Measurements from ENCODE around the gene STK40.

Gene STK40

GRCh38 chr1:36385410-36386264, at the start of gene STK40:
TSS of gene STK40 (minus strand) at chr1:36385924. CDS start at chr1:36361332, 24,592 bp downstream.
- DNase-seq (ENCODE audit: low read depth in 2 of 3, low spot score in 1 of 3), result peak; percentile 96 to 98 (median 97)

GRCh38 chr1:36433102-36433501, 47.4 kb upstream of the STK40 start:
- DNase-seq (ENCODE audit: low read depth in 2 of 3, low spot score in 1 of 3), result no peak

- no peak for DNase-seq (ENCODE audit: low read depth in 2 of 3, low spot score in 1 of 3)
Observed at GRCh38 chr1:36432616-36433015, 46.9 kb upstream of the STK40 start.

GRCh38 chr1:36425791-36426190, 40.1 kb upstream of the STK40 start:
- no peak for DNase-seq (ENCODE audit: low read depth in 2 of 3, low spot score in 1 of 3)

- DNase-seq (ENCODE audit: low read depth in 2 of 3, low spot score in 1 of 3), result no peak
Observed at GRCh38 chr1:36421649-36422048, 35.9 kb upstream of the STK40 start.

GRCh38 chr1:36420836-36421317, 35.2 kb upstream of the STK40 start:
- peak; percentile 86 to 97 (median 88) for DNase-seq (ENCODE audit: low read depth in 2 of 3, low spot score in 1 of 3)

- no peak for DNase-seq (ENCODE audit: low read depth in 2 of 3, low spot score in 1 of 3)
Observed at GRCh38 chr1:36420409-36420808, 34.7 kb upstream of the STK40 start.

- no peak for DNase-seq (ENCODE audit: low read depth in 2 of 3, low spot score in 1 of 3)
Observed at GRCh38 chr1:36419569-36419968, 33.8 kb upstream of the STK40 start.

GRCh38 chr1:36419140-36419539, 33.4 kb upstream of the STK40 start:
- no peak for DNase-seq (ENCODE audit: low read depth in 2 of 3, low spot score in 1 of 3)

- no peak for DNase-seq (ENCODE audit: low read depth in 2 of 3, low spot score in 1 of 3)
Observed at GRCh38 chr1:36417931-36418330, 32.2 kb upstream of the STK40 start.

- DNase-seq (ENCODE audit: low read depth in 2 of 3, low spot score in 1 of 3), result no peak
Observed at GRCh38 chr1:36415661-36416326, 30.1 kb upstream of the STK40 start.

- no peak for DNase-seq (ENCODE audit: low read depth in 2 of 3, low spot score in 1 of 3)
Observed at GRCh38 chr1:36414384-36414783, 28.7 kb upstream of the STK40 start.

- peak; percentile 38 to 52 (median 39) for DNase-seq (ENCODE audit: low read depth in 2 of 3, low spot score in 1 of 3)
Observed at GRCh38 chr1:36411674-36412648, 26.2 kb upstream of the STK40 start.

GRCh38 chr1:36408479-36408878, 22.8 kb upstream of the STK40 start:
- no peak for DNase-seq (ENCODE audit: low read depth in 2 of 3, low spot score in 1 of 3)

GRCh38 chr1:36406440-36406839, 20.7 kb upstream of the STK40 start:
- no peak for DNase-seq (ENCODE audit: low read depth in 2 of 3, low spot score in 1 of 3)

GRCh38 chr1:36402504-36402890, 16.8 kb upstream of the STK40 start:
- DNase-seq (ENCODE audit: low read depth in 2 of 3, low spot score in 1 of 3), result no peak

GRCh38 chr1:36401602-36402503, 16.1 kb upstream of the STK40 start:
- DNase-seq (ENCODE audit: low read depth in 2 of 3, low spot score in 1 of 3), result no peak

- peak in 1 of 3 donors; percentile 51 for DNase-seq (ENCODE audit: low read depth in 2 of 3, low spot score in 1 of 3)
Observed at GRCh38 chr1:36400825-36401601, 15.3 kb upstream of the STK40 start.

- no peak for DNase-seq (ENCODE audit: low read depth in 2 of 3, low spot score in 1 of 3)
Observed at GRCh38 chr1:36400514-36400824, 14.7 kb upstream of the STK40 start.
